GM12892 (cell line): ENCODE data around the gene CPLANE2.

Experiments
- POLR2A ChIP-seq: IDR thresholded peaks from 2 replicates; pipeline ENCODE4 v1.6.1; 2011; ENCODE audit warnings: low read depth, low read length, control low read depth
- POLR2AphosphoS5 ChIP-seq: IDR thresholded peaks from 2 replicates; pipeline ENCODE4 v1.6.1; 2011; ENCODE audit warnings: low read depth, low read length, control low read depth

- TF ChIP-seq POLR2AphosphoS5 (no peak), POLR2A (no peak)
Observed at GRCh38 chr1:16252912-16253311, 15.9 kb upstream of the CPLANE2 start.
